ENCODE measurements around the gene FCER2.

The FCER2 gene

GRCh38 chr19:7699417-7700401 is 2.2 kb downstream of the FCER2 start:
- peak; percentile 49 for DNase-seq (ENCODE audit: low spot score)

GRCh38 chr19:7699003-7699402 is 2.9 kb downstream of the FCER2 start:
- no peak for DNase-seq (ENCODE audit: low spot score)

- no peak for DNase-seq (ENCODE audit: low spot score)
Observed at GRCh38 chr19:7698583-7698982, 3.3 kb downstream of the FCER2 start.

- no peak for DNase-seq (ENCODE audit: low spot score)
Observed at GRCh38 chr19:7697721-7698287, 4.1 kb downstream of the FCER2 start.

- DNase-seq (ENCODE audit: low spot score) = no peak
Observed at GRCh38 chr19:7694499-7694898, 7.4 kb downstream of the FCER2 start.

GRCh38 chr19:7692417-7693088 is 9.4 kb downstream of the FCER2 start:
- peak; percentile 24 for DNase-seq (ENCODE audit: low spot score)

- peak; percentile 25 for DNase-seq (ENCODE audit: low spot score)
Observed at GRCh38 chr19:7691497-7691896, 10.4 kb downstream of the FCER2 start.

- DNase-seq (ENCODE audit: low spot score) = peak; percentile 16
Observed at GRCh38 chr19:7690779-7691258, 11.1 kb downstream of the FCER2 start.

- no peak for DNase-seq (ENCODE audit: low spot score)
Observed at GRCh38 chr19:7689165-7689564, 12.8 kb downstream of the FCER2 start.

- DNase-seq (ENCODE audit: low spot score) = no peak
Observed at GRCh38 chr19:7687177-7687576, 14.8 kb downstream of the FCER2 start.

- DNase-seq (ENCODE audit: low spot score) = no peak
Observed at GRCh38 chr19:7685546-7686445, 16.1 kb downstream of the FCER2 start.

- DNase-seq (ENCODE audit: low spot score) = no peak
Observed at GRCh38 chr19:7682175-7682855, 19.6 kb downstream of the FCER2 start.

- DNase-seq (ENCODE audit: low spot score) = peak; percentile 88
Observed at GRCh38 chr19:7681340-7682174, 20.4 kb downstream of the FCER2 start.

GRCh38 chr19:7680606-7681339 is 21.2 kb downstream of the FCER2 start, which contains the start of gene TRAPPC5:
TSS of gene TRAPPC5 (plus strand) at chr19:7680833. CDS start at chr19:7682254, 1,421 bp downstream.
- DNase-seq (ENCODE audit: low spot score) = peak; percentile 86

- no peak for DNase-seq (ENCODE audit: low spot score)
Observed at GRCh38 chr19:7679771-7680605, 21.9 kb downstream of the FCER2 start.

- DNase-seq (ENCODE audit: low spot score) = peak; percentile 80
Observed at GRCh38 chr19:7678971-7679751, 22.8 kb downstream of the FCER2 start.

GRCh38 chr19:7677669-7678311 is 24.1 kb downstream of the FCER2 start:
- DNase-seq (ENCODE audit: low spot score) = no peak

All from CD4-positive, alpha-beta T cell treated with Interleukin-2 at 100 ng/mL for 4 hours (primary cell).